ENCODE data around the gene MMP15.

GRCh38 chr16:58045096-58045495 lies 19.5 kb downstream of the MMP15 start:
- TF ChIP-seq CTCF (IDR thresholded peaks at IDR 0.05), result no peak
- TF ChIP-seq POLR2A (IDR thresholded peaks at IDR 0.05), result no peak

All from uterus (tissue), 2 donors.